ENCODE measurements around the gene NCOA1. TPM values are rescaled to one million over a fixed set of nuclear protein-coding genes. Genes with fewer than 3 reads are reported as not detected.

NCOA1 gene
- total RNA-seq, 1 experiment from 2014 or later: 15.4 TPM

GRCh38 chr2:24815171-24815570 lies 324.1 kb downstream of the NCOA1 start:
- POLR2A ChIA-PET: interaction anchor here (1.0 kb wide), 1 partner anchor 22 kb away, joined by 4 read pairs; the partner anchor contains the start of genes CENPO and PTRHD1
- Mint-ChIP-seq H3K4me1 (ENCODE audit: insufficient read depth, unreplicated experiment) (no peaks in the 10 kb centered on the region), H3K27me3 (ENCODE audit: insufficient read depth, unreplicated experiment) (no peaks in the 10 kb centered on the region), H3K4me3 (ENCODE audit: unreplicated experiment) (no peak overlapping the region), H3K9me3 (ENCODE audit: unreplicated experiment) (no peaks in the 10 kb centered on the region), H3K36me3 (ENCODE audit: insufficient read depth, unreplicated experiment) (peaks cover 39% of the 10 kb centered on the region), H3K27ac (ENCODE audit: low read depth, unreplicated experiment) (no peak overlapping the region)
- DNase-seq (ENCODE audit: unreplicated experiment): no peak
- CTCF ChIA-PET: interaction anchor here (0.9 to 2.0 kb wide), 5 partner anchors 11 to 405 kb away, joined by 3 to 5 read pairs (median 3); partner anchors contain the start of genes CENPO and PTRHD1
- no TSS peak for BruUV-seq (replicated peaks)
- intact Hi-C loops (cut with micrococcal nuclease): no loop called here
- no peak for TF ChIP-seq CTCF (IDR thresholded peaks at IDR 0.05; ENCODE audit: unreplicated experiment)

GRCh38 chr2:24816404-24816803 lies 325.4 kb downstream of the NCOA1 start:
- ChIA-PET POLR2A (no interaction called here), CTCF (interaction anchor here (0.7 to 2.0 kb wide), 4 partner anchors 10 to 444 kb away, joined by 3 to 5 read pairs (median 4); partner anchors contain the start of genes CENPO and PTRHD1)
- no peak for DNase-seq (ENCODE audit: unreplicated experiment)
- H3K9me3 Mint-ChIP-seq (ENCODE audit: unreplicated experiment): no peaks in the 10 kb centered on the region
- no TSS peak for BruUV-seq (replicated peaks)
- no peak for TF ChIP-seq CTCF (IDR thresholded peaks at IDR 0.05; ENCODE audit: unreplicated experiment)
- H3K36me3 Mint-ChIP-seq (ENCODE audit: insufficient read depth, unreplicated experiment): peaks cover 46% of the 10 kb centered on the region
- H3K4me1 Mint-ChIP-seq (ENCODE audit: insufficient read depth, unreplicated experiment): no peaks in the 10 kb centered on the region
- no peak overlapping the region for H3K4me3 Mint-ChIP-seq (ENCODE audit: unreplicated experiment)
- H3K27ac Mint-ChIP-seq (ENCODE audit: low read depth, unreplicated experiment): peak overlapping the region; percentile 10
- intact Hi-C loops (cut with micrococcal nuclease): no loop called here
- H3K27me3 Mint-ChIP-seq (ENCODE audit: insufficient read depth, unreplicated experiment): no peaks in the 10 kb centered on the region

- ChIA-PET POLR2A (no interaction called here), CTCF (no interaction called here)
- DNase-seq (ENCODE audit: unreplicated experiment): peak; percentile 44
- no peaks in the 10 kb centered on the region for H3K9me3 Mint-ChIP-seq (ENCODE audit: unreplicated experiment)
- H3K4me1 Mint-ChIP-seq (ENCODE audit: insufficient read depth, unreplicated experiment): no peaks in the 10 kb centered on the region
- intact Hi-C loops (cut with micrococcal nuclease): no loop called here
- peak overlapping the region; percentile 10 for H3K27ac Mint-ChIP-seq (ENCODE audit: low read depth, unreplicated experiment)
- BruUV-seq (replicated peaks): no TSS peak
- H3K4me3 Mint-ChIP-seq (ENCODE audit: unreplicated experiment): no peak overlapping the region
- TF ChIP-seq CTCF (IDR thresholded peaks at IDR 0.05; ENCODE audit: unreplicated experiment): no peak
- H3K27me3 Mint-ChIP-seq (ENCODE audit: insufficient read depth, unreplicated experiment): no peaks in the 10 kb centered on the region
- H3K36me3 Mint-ChIP-seq (ENCODE audit: insufficient read depth, unreplicated experiment): peaks cover 50% of the 10 kb centered on the region
Measured at GRCh38 chr2:24816884-24817283, 325.8 kb downstream of the NCOA1 start.

DNA sequence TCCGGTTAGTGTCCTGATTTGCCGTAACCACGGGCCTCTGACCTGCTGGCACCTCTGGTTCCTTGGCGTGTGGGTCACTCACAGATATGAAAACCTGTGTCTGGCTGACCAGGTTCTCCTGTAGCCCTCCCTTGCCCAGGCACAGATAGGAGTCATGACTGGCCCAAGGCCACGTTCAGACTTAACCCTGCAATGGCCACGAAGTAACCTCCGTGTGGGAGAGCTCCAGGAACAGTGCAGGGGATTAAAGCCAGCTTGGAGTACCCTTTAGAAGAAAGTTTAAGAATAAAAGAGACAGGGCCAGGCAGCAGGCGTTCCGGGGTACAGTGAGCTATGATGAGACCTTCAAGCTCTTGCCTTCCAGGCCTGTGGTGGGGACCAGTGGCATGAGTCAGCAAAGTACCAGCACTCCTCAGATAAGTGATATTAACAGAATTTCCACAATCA lies 327.7 kb downstream of the NCOA1 start:
- ChIA-PET CTCF (interaction anchor here (0.6 to 1.5 kb wide), 3 partner anchors 9 to 544 kb away, joined by 3 to 6 read pairs (median 5); no protein-coding TSS in a partner anchor), POLR2A (interaction anchor here (0.6 kb wide), 1 partner anchor 326 kb away, joined by 3 read pairs; no protein-coding TSS in a partner anchor)
- Mint-ChIP-seq H3K4me3 (ENCODE audit: unreplicated experiment) (no peak overlapping the region), H3K27ac (ENCODE audit: low read depth, unreplicated experiment) (no peak overlapping the region), H3K4me1 (ENCODE audit: insufficient read depth, unreplicated experiment) (no peaks in the 10 kb centered on the region), H3K27me3 (ENCODE audit: insufficient read depth, unreplicated experiment) (no peaks in the 10 kb centered on the region), H3K9me3 (ENCODE audit: unreplicated experiment) (no peaks in the 10 kb centered on the region), H3K36me3 (ENCODE audit: insufficient read depth, unreplicated experiment) (peaks cover 47% of the 10 kb centered on the region)
- TF ChIP-seq CTCF (IDR thresholded peaks at IDR 0.05; ENCODE audit: unreplicated experiment): no peak
- no TSS peak for BruUV-seq (replicated peaks)
- no peak for DNase-seq (ENCODE audit: unreplicated experiment)
- intact Hi-C loops (cut with micrococcal nuclease): no loop called here

All from MCF 10A (cell line).